H1 (cell line): Measurements from ENCODE around the gene MAPKAP1. TPM values are rescaled to one million over a fixed set of nuclear protein-coding genes. Genes with fewer than 3 reads are reported as not detected.

ENCODE experiments used
- CTCF ChIA-PET: fragments of 300-600 bp; sonication (Branson Sonifier 250); formaldehyde crosslinking; loops from one replicate; lab custom pipeline; 2021; ENCODE audit not compliant: partially characterized antibody; lab: Charles Lee
- POLR2A ChIA-PET: fragments of 300-600 bp; sonication (Branson Sonifier 250); formaldehyde crosslinking; loops from one replicate; lab custom pipeline; 2021; ENCODE audit warnings: inconsistent platforms; ENCODE audit not compliant: partially characterized antibody; lab: Charles Lee
- DNase-seq, 2 experiments: peaks; one replicate each; pipeline versions ENCODE4 v3.0.0 to v3.0.0-alpha.2; 2010 to 2022; ENCODE audit warnings: low spot score in 2 of 2, low read depth in 1 of 2, mixed read lengths in 1 of 2
- FAIRE-seq: peaks from 2 replicates; lab custom pipeline; 2011; peaks lifted over from hg19 to GRCh38; lab: Jason Lieb, UNC
- H2AFZ ChIP-seq: 2 replicates; pipeline ENCODE4 v1.8.1; 2012; ENCODE audit warnings: low read length, inconsistent platforms
- H2AK5ac ChIP-seq: 2 replicates; pipeline ENCODE4 v1.6.1; 2013; ENCODE audit warnings: low read depth, low read length
- H2BK120ac ChIP-seq: replicated peaks from 2 replicates; pipeline ENCODE3; 2013; ENCODE audit warnings: low read depth, low read length, inconsistent platforms
- H2BK12ac ChIP-seq: 2 replicates; pipeline ENCODE4 v1.6.1; 2013; ENCODE audit warnings: low read depth, low read length
- H2BK15ac ChIP-seq: 2 replicates; pipeline ENCODE4 v1.6.1; 2013; ENCODE audit warnings: low read length
- H2BK20ac ChIP-seq: 2 replicates; pipeline ENCODE4 v1.6.1; 2013; ENCODE audit warnings: low read length
- H2BK5ac ChIP-seq: 2 replicates; pipeline ENCODE4 v1.6.1; 2013; ENCODE audit warnings: low read depth, low read length
- H3K14ac ChIP-seq: 2 replicates; pipeline ENCODE4 v1.6.1; 2013; ENCODE audit warnings: inconsistent platforms; ENCODE audit not compliant: insufficient read length
- H3K18ac ChIP-seq: 2 replicates; pipeline ENCODE4 v1.6.1; 2013; ENCODE audit warnings: low read length; ENCODE audit errors: extremely low read depth
- H3K23ac ChIP-seq: 2 replicates; pipeline ENCODE4 v1.6.1; 2013; ENCODE audit warnings: inconsistent platforms; ENCODE audit not compliant: insufficient read length
- H3K23me2 ChIP-seq: 2 replicates; pipeline ENCODE4 v1.6.1; 2013; ENCODE audit warnings: low read depth, low read length
- H3K27ac ChIP-seq: 2 replicates; pipeline ENCODE4 v1.6.1; 2011; ENCODE audit warnings: low read depth, low read length, inconsistent platforms
- H3K27me3 ChIP-seq, 4 experiments: replicated peaks in 1 of 4; 1 replicate in 1 of 4; 2 replicates in 3 of 4; pipeline versions ENCODE4 v1.6.1 to v1.8.1; 2011 to 2013; ENCODE audit warnings: low read length in 3 of 4, mild to moderate bottlenecking in 3 of 4, inconsistent platforms in 2 of 4, mixed read lengths in 2 of 4, moderate library complexity in 1 of 4; ENCODE audit not compliant: control insufficient read depth in 3 of 4, insufficient read depth in 3 of 4; ENCODE audit errors: extremely low read depth in 1 of 4
- H3K36me3 ChIP-seq, 4 experiments: 2 replicates each; pipeline versions ENCODE4 v1.6.1 to v1.8.1; 2011 to 2013; ENCODE audit warnings: mild to moderate bottlenecking in 4 of 4, low read length in 3 of 4, moderate library complexity in 2 of 4, control low read depth in 1 of 4, inconsistent platforms in 1 of 4; ENCODE audit not compliant: insufficient read depth in 4 of 4, control insufficient read depth in 2 of 4
- H3K4ac ChIP-seq: replicated peaks from 2 replicates; pipeline ENCODE3; 2013; ENCODE audit warnings: low read length, low read depth, mixed read lengths, inconsistent platforms; ENCODE audit not compliant: insufficient read length
- H3K4me1 ChIP-seq, 4 experiments: replicated peaks in 1 of 4; 1 replicate in 1 of 4; 2 replicates in 3 of 4; pipeline versions ENCODE4 v1.6.1 to v1.8.1; 2011 to 2013; ENCODE audit warnings: low read length in 3 of 4, inconsistent platforms in 2 of 4, mixed read lengths in 1 of 4; ENCODE audit not compliant: insufficient read depth in 4 of 4, control insufficient read depth in 3 of 4
- H3K4me2 ChIP-seq, 2 experiments: 2 replicates each; pipeline versions ENCODE4 v1.6.1 to v1.8.1; 2011 to 2013; ENCODE audit warnings: low read depth in 2 of 2, low read length in 2 of 2, control low read depth in 1 of 2, inconsistent platforms in 1 of 2, mild to moderate bottlenecking in 1 of 2; ENCODE audit not compliant: insufficient read depth in 1 of 2
- H3K4me3 ChIP-seq, 4 experiments: fragments of 200-600, 300-600 bp in 1 of 4; sonication (generic), shearing (Covaris generic), sonication (Bioruptor Twin) in 1 of 4; 2 replicates each; pipeline versions ENCODE4 v1.5.1 to v1.8.1; 2011 to 2016; ENCODE audit warnings: low read length in 4 of 4, low read depth in 3 of 4, control low read depth in 2 of 4, inconsistent platforms in 2 of 4, mild to moderate bottlenecking in 2 of 4, mixed read lengths in 1 of 4, moderate library complexity in 1 of 4; ENCODE audit not compliant: insufficient read depth in 2 of 4; ENCODE audit errors: extremely low read depth in 1 of 4
- H3K56ac ChIP-seq: replicated peaks from 2 replicates; pipeline ENCODE3; 2013; ENCODE audit warnings: low read depth, mild to moderate bottlenecking, mixed read lengths, low read length, inconsistent platforms; ENCODE audit not compliant: insufficient read length
- H3K79me1 ChIP-seq: 2 replicates; pipeline ENCODE4 v1.6.1; 2013; ENCODE audit warnings: low read depth, low read length, control low read depth
- H3K79me2 ChIP-seq, 2 experiments: 2 replicates each; pipeline versions ENCODE4 v1.6.1 to v1.8.1; 2012 to 2013; ENCODE audit warnings: low read length in 2 of 2, mild to moderate bottlenecking in 2 of 2, inconsistent platforms in 1 of 2; ENCODE audit not compliant: insufficient read depth in 2 of 2, control insufficient read depth in 1 of 2
- H3K9ac ChIP-seq, 4 experiments: replicated peaks in 1 of 4; 1 replicate in 1 of 4; 2 replicates in 3 of 4; pipeline versions ENCODE4 v1.6.1 to v1.8.1; 2011 to 2013; ENCODE audit warnings: low read depth in 3 of 4, low read length in 3 of 4, control low read depth in 2 of 4, mild to moderate bottlenecking in 2 of 4, moderate library complexity in 2 of 4, inconsistent platforms in 1 of 4; ENCODE audit errors: extremely low read depth in 1 of 4
- H3K9me3 ChIP-seq, 2 experiments: 2 replicates each; pipeline versions ENCODE4 v1.6.1 to v1.8.1; 2012 to 2013; ENCODE audit warnings: mild to moderate bottlenecking in 2 of 2, moderate library complexity in 2 of 2, control low read depth in 1 of 2, inconsistent platforms in 1 of 2, low read depth in 1 of 2, low read length in 1 of 2, mixed read lengths in 1 of 2; ENCODE audit not compliant: insufficient read depth in 2 of 2
- H4K20me1 ChIP-seq, 2 experiments: replicated peaks in 1 of 2; 2 replicates each; pipeline versions ENCODE3 to v1.8.1; 2011 to 2013; ENCODE audit warnings: inconsistent platforms in 2 of 2, low read length in 2 of 2, mild to moderate bottlenecking in 1 of 2; ENCODE audit not compliant: insufficient read depth in 2 of 2, control insufficient read depth in 1 of 2
- H4K5ac ChIP-seq: 2 replicates; pipeline ENCODE4 v1.6.1; 2013; ENCODE audit warnings: low read length, low read depth, mixed read lengths, inconsistent platforms; ENCODE audit not compliant: insufficient read length
- H4K8ac ChIP-seq: 2 replicates; pipeline ENCODE4 v1.8.0; 2013; ENCODE audit warnings: mild to moderate bottlenecking, moderate library complexity, low read length, inconsistent platforms; ENCODE audit not compliant: insufficient read depth; ENCODE audit errors: extremely low read depth
- H4K91ac ChIP-seq: replicated peaks from 2 replicates; pipeline ENCODE3; 2013; ENCODE audit warnings: low read length, mixed read lengths, inconsistent platforms; ENCODE audit not compliant: insufficient read length
- ASH2L ChIP-seq: fragments of 200-600, 300-600 bp; sonication (generic); IDR thresholded peaks from one replicate; pipeline ENCODE4 v1.7.1; 2017; ENCODE audit warnings: low read length
- CBX8 ChIP-seq: fragments of 300-800, 300-1000 bp; sonication (generic); IDR thresholded peaks from 2 replicates; pipeline ENCODE4 v1.7.1; 2016; ENCODE audit warnings: low read depth, low read length, borderline replicate concordance
- CHD1 ChIP-seq: IDR thresholded peaks from 2 replicates; pipeline ENCODE4 v1.6.1; 2012; ENCODE audit warnings: low read depth, low read length, improper control_type of control experiment
- CTBP2 ChIP-seq: IDR thresholded peaks from 2 replicates; pipeline ENCODE4 v1.7.0; 2011; ENCODE audit warnings: borderline replicate concordance, mild to moderate bottlenecking, moderate library complexity, mixed read lengths, low read length; ENCODE audit not compliant: insufficient read depth, insufficient read length
- PHF8 ChIP-seq: fragments of 200-600 bp; sonication (generic); conservative IDR thresholded peaks from 2 replicates; pipeline ENCODE4 v1.7.1; 2012; ENCODE audit warnings: low read depth, mild to moderate bottlenecking, inconsistent platforms, low read length, moderate library complexity
- SIN3A ChIP-seq, 2 experiments: IDR thresholded peaks in 1 of 2; conservative IDR thresholded peaks in 1 of 2; 2 replicates each; pipeline ENCODE4 v1.6.1; 2011 to 2012; ENCODE audit warnings: low read length in 2 of 2, improper control_type of control experiment in 1 of 2, low read depth in 1 of 2, mild to moderate bottlenecking in 1 of 2
- SIRT6 ChIP-seq: IDR thresholded peaks from one replicate; pipeline ENCODE4 v1.7.1; 2012; ENCODE audit warnings: low read length, inconsistent platforms
- SP1 ChIP-seq: IDR thresholded peaks from 2 replicates; pipeline ENCODE4 v1.6.1; 2011; ENCODE audit warnings: low read depth, low read length
- SUZ12 ChIP-seq: fragments of 200-600 bp; sonication (generic); IDR thresholded peaks from 2 replicates; pipeline ENCODE4 v1.6.1; 2012; ENCODE audit warnings: mild to moderate bottlenecking, inconsistent platforms, low read length, moderate library complexity, mixed read lengths
- TAF1 ChIP-seq: IDR thresholded peaks from 2 replicates; pipeline ENCODE4 v1.6.1; 2011; ENCODE audit warnings: mild to moderate bottlenecking, low read depth, low read length
- TAF7 ChIP-seq: optimal IDR thresholded peaks from 2 replicates; pipeline ENCODE3; 2011; ENCODE audit warnings: low read depth, mild to moderate bottlenecking, inconsistent platforms, low read length, moderate library complexity, borderline replicate concordance
- WGBS, 2 experiments: shearing (Covaris generic) in 1 of 2; methylation state at CpG; one replicate each; pipeline versions ENCODE4 v1.1.6 to v1.1.7; 2013 to 2015; ENCODE audit warnings: low lambda C conversion rate in 2 of 2, mixed read lengths in 2 of 2, inconsistent platforms in 1 of 2, low coverage in 1 of 2, missing lambda C conversion rate in 1 of 2; ENCODE audit not compliant: insufficient replicate concordance in 2 of 2, insufficient coverage in 1 of 2, insufficient read length in 1 of 2; ENCODE audit errors: extremely low coverage in 1 of 2, missing lambda C conversion rate in 1 of 2; 5-methylcytosine and 5-hydroxymethylcytosine counted together
- polyA plus RNA-seq, 7 experiments: library from polyadenylated mRNA; depleted of rRNA in 3 of 7; stranded (reverse) in 5 of 7; unstranded in 2 of 7; fragments of >200 nt in 5 of 7; fragments of 200-250 nt in 2 of 7; gene quantifications; 1 replicate in 5 of 7; 2 replicates in 1 of 7; 4 replicates in 1 of 7; pipeline versions ENCODE4 v1.2.1 to v1.2.3, GENCODE V29; 2011 to 2013; ENCODE audit warnings: missing spikeins in 2 of 7, mixed read lengths in 2 of 7
- total RNA-seq: library from RNA; stranded (reverse); fragmentation: NEBNext Ultra II Directional; extraction: Animal tissue kit (Norgen Biotek cat#: 25700); gene quantifications from 2 replicates; pipeline ENCODE4 v1.2.1, GENCODE V29; 2021

Gene MAPKAP1
- total and polyA plus RNA-seq, 2 of the 8 experiments (the other 6 are each of a cell fraction or from before 2014, with no cell fraction given), result 79.2 to 140 TPM

DNA sequence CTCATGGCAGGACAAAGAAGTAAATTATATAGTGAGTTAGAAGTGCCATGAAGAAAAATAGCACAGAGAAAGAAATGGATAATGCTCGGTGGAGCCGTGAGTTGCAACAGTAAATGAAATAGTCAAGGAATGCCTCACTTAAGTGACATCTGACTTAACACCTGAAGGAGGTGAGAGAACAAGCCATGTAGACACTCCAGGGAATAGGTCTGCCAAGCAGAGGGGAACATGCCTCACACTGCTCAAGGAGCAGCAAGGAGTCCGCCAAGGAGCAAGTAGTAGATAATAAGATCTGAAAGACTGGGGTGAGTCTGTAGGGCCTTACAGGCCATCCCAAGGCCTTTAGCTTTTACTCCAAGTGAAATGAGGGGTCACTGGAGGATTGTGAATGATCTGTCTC lies 21.8 kb downstream of the MAPKAP1 start:
- Histone ChIP-seq H3K4ac (no peak overlapping the region), H4K8ac (no peak overlapping the region), H3K79me2 (peaks cover 3 to 68% of the 10 kb centered on the region in 2 experiments; a peak in 3 of 4 replicates), H3K79me1 (peaks cover 8% of the 10 kb centered on the region), H4K91ac (no peak overlapping the region), H3K27me3 (no peaks in the 10 kb centered on the region), H2BK20ac (no peak overlapping the region), H3K36me3 (no peaks in the 10 kb centered on the region), H3K9ac (no peak overlapping the region), H3K4me3 (no peak overlapping the region), H4K5ac (no peak overlapping the region), H3K23me2 (no peaks in the 10 kb centered on the region), H2BK5ac (no peak overlapping the region), H3K14ac (no peak overlapping the region), H2BK15ac (no peak overlapping the region), H3K4me2 (no peak overlapping the region), H3K56ac (no peak overlapping the region), H2BK12ac (no peak overlapping the region), H2AFZ (no peak overlapping the region), H4K20me1 (no peaks in the 10 kb centered on the region), H2AK5ac (0 out of 2 replicates have a peak overlapping the region, but pooled peaks have one; percentile 33), H3K9me3 (no peaks in the 10 kb centered on the region), H3K23ac (no peak overlapping the region), H3K4me1 (peaks cover 0 to 6% (median 4%) of the 10 kb centered on the region in 4 experiments; a peak in 3 of 7 replicates), H2BK120ac (no peak overlapping the region), H3K27ac (no peak overlapping the region), H3K18ac (no peak overlapping the region)
- POLR2A ChIA-PET, result interaction anchor here (1.1 kb wide), 1 partner anchor 18 kb away, joined by 3 read pairs; no protein-coding TSS in a partner anchor
- WGBS, 2 experiments, result 94% methylated on average over 3 of the region's 3 CpGs; no CpG with 5 or more reads in 1 of the 2 experiments
- FAIRE-seq (no peak), DNase-seq (no peak)
- TF ChIP-seq SUZ12 (no peak), TAF1 (no peak), CTBP2 (no peak), SIRT6 (no peak), SIN3A (conservative IDR thresholded peaks at IDR 0.05 in 1 of 2, IDR thresholded peaks at IDR 0.05 in 1 of 2; ENCODE audit: low read depth in 1 of 2, low read length in 2 of 2) (no peak), CHD1 (no peak), TAF7 (no peak), CBX8 (no peak), PHF8 (no peak), SP1 (no peak), ASH2L (no peak)
- CTCF ChIA-PET, result interaction anchor here (1.3 kb wide), 1 partner anchor 11 kb away, joined by 3 read pairs; no protein-coding TSS in a partner anchor
